Measurements from ENCODE around the gene SELENOV. TPM values are rescaled to one million over a fixed set of nuclear protein-coding genes. Genes with fewer than 3 reads are reported as not detected.

Gene SELENOV
- total and polyA plus RNA-seq, 9 of the 15 experiments (the other 6 are each of a cell fraction or from before 2014, with no cell fraction given) = 0.04 to 0.09 (median 0.06) TPM; not detected in 4

GRCh38 chr19:39546599-39546998 lies 31.7 kb downstream of the SELENOV start (continued):
- no peak for TF ChIP-seq ARID3B (CRISPR knock-in tag; IDR thresholded peaks at IDR 0.05; ENCODE audit: borderline replicate concordance)
- TF ChIP-seq NCOA6 (IDR thresholded peaks at IDR 0.05) = no peak
- TF ChIP-seq ATF3 (IDR thresholded peaks at IDR 0.05) = no peak
- TF ChIP-seq ATF3 (CRISPR knock-in tag; conservative IDR thresholded peaks at IDR 0.05) = no peak
- no peak for TF ChIP-seq ARHGAP35 (IDR thresholded peaks at IDR 0.05; ENCODE audit: partially characterized antibody)
- TF ChIP-seq ZBTB5 (IDR thresholded peaks at IDR 0.05) = peak; percentile 86
- TF ChIP-seq ID3 (CRISPR knock-in tag; IDR thresholded peaks at IDR 0.05) = no peak
- no peak for TF ChIP-seq ID3 (tag; IDR thresholded peaks at IDR 0.05)
- TF ChIP-seq XRCC5 (IDR thresholded peaks at IDR 0.05; ENCODE audit: low read depth, low read length) = no peak
- TF ChIP-seq BCLAF1 (IDR thresholded peaks at IDR 0.05; ENCODE audit: borderline replicate concordance in 1 of 2, control insufficient read depth in 1 of 2, low read depth in 2 of 2, low read length in 1 of 2) = no peak
- peak in 1 of 2 experiments; percentile 32; a peak in 1 of 4 replicates for TF ChIP-seq CSDE1 (IDR thresholded peaks at IDR 0.05)
- no peak for TF ChIP-seq RBM14 (IDR thresholded peaks at IDR 0.05; ENCODE audit: borderline replicate concordance, insufficient read depth, low read depth, low read length)

Data from K562 (cell line).